HG02623 (cell line): ENCODE data around the gene NOP53.
"Not testable (repeated sequence)": the region's sequence is repeated elsewhere in the genome, so short reads cannot be mapped to it uniquely, and the experiment has no call there.

Source experiments
- ATAC-seq: cut with Tn5 transposase; IDR thresholded peaks from one replicate; pipeline ENCODE4 v1.9.1; 2021; ENCODE audit warnings: moderate library complexity; ENCODE audit not compliant: unreplicated experiment

The NOP53 gene

GRCh38 chr19:47803671-47804070 is 58.3 kb downstream of the NOP53 start:
- ATAC-seq, result not testable (repeated sequence)

- ATAC-seq, result not testable (repeated sequence)
Observed at GRCh38 chr19:47804451-47804850, 59.1 kb downstream of the NOP53 start, which contains the start of gene TPRX1. Gene TPRX1, minus strand, starts transcription at chr19:47804551. Its CDS starts 12 bp downstream, at chr19:47804539.

- ATAC-seq, result no peak
Observed at GRCh38 chr19:47805313-47805712, 60.0 kb downstream of the NOP53 start.

GRCh38 chr19:47806435-47806834 is 61.1 kb downstream of the NOP53 start:
- ATAC-seq, result no peak
